Measurements from ENCODE around the gene TUBB2A.
"Not testable (repeated sequence)": the region's sequence is repeated elsewhere in the genome, so short reads cannot be mapped to it uniquely, and the experiment has no call there.

TUBB2A gene

GRCh38 chr6:3157131-3157933, at the start of gene TUBB2A:
TSS of gene TUBB2A (minus strand) at chr6:3157544. CDS start at chr6:3157463, 81 bp downstream.
- DNase-seq (ENCODE audit: low spot score): peak; percentile 100

GRCh38 chr6:3206339-3207015, 49.1 kb upstream of the TUBB2A start:
- DNase-seq (ENCODE audit: low spot score): no peak

- no peak for DNase-seq (ENCODE audit: low spot score)
Measured at GRCh38 chr6:3205913-3206312, 48.6 kb upstream of the TUBB2A start.

- no peak for DNase-seq (ENCODE audit: low spot score)
Measured at GRCh38 chr6:3204921-3205320, 47.6 kb upstream of the TUBB2A start.

- DNase-seq (ENCODE audit: low spot score): no peak
Measured at GRCh38 chr6:3202999-3203696, 45.8 kb upstream of the TUBB2A start.

GRCh38 chr6:3201388-3201787, 44.0 kb upstream of the TUBB2A start:
- DNase-seq (ENCODE audit: low spot score): no peak

GRCh38 chr6:3200682-3201081, 43.3 kb upstream of the TUBB2A start:
- no peak for DNase-seq (ENCODE audit: low spot score)

GRCh38 chr6:3199382-3199781, 42.0 kb upstream of the TUBB2A start:
- DNase-seq (ENCODE audit: low spot score): no peak

GRCh38 chr6:3197734-3198133, 40.4 kb upstream of the TUBB2A start:
- not testable (repeated sequence) for DNase-seq (ENCODE audit: low spot score)

- DNase-seq (ENCODE audit: low spot score): no peak
Measured at GRCh38 chr6:3196770-3197169, 39.4 kb upstream of the TUBB2A start.

GRCh38 chr6:3195695-3196497, 38.6 kb upstream of the TUBB2A start:
- peak; percentile 73 for DNase-seq (ENCODE audit: low spot score)

GRCh38 chr6:3195420-3195694, 38.0 kb upstream of the TUBB2A start:
- DNase-seq (ENCODE audit: low spot score): no peak

- no peak for DNase-seq (ENCODE audit: low spot score)
Measured at GRCh38 chr6:3194535-3195419, 37.4 kb upstream of the TUBB2A start.

- DNase-seq (ENCODE audit: low spot score): no peak
Measured at GRCh38 chr6:3193102-3193849, 35.9 kb upstream of the TUBB2A start.

- no peak for DNase-seq (ENCODE audit: low spot score)
Measured at GRCh38 chr6:3190779-3191178, 33.4 kb upstream of the TUBB2A start.

GRCh38 chr6:3190056-3190455, 32.7 kb upstream of the TUBB2A start:
- DNase-seq (ENCODE audit: low spot score): no peak

GRCh38 chr6:3189192-3189591, 31.8 kb upstream of the TUBB2A start:
- not testable (repeated sequence) for DNase-seq (ENCODE audit: low spot score)

GRCh38 chr6:3188262-3188661, 30.9 kb upstream of the TUBB2A start:
- DNase-seq (ENCODE audit: low spot score): no peak

- DNase-seq (ENCODE audit: low spot score): no peak
Measured at GRCh38 chr6:3186974-3187382, 29.6 kb upstream of the TUBB2A start.

GRCh38 chr6:3183066-3183465, 25.7 kb upstream of the TUBB2A start:
- DNase-seq (ENCODE audit: low spot score): no peak

- DNase-seq (ENCODE audit: low spot score): no peak
Measured at GRCh38 chr6:3181105-3181504, 23.8 kb upstream of the TUBB2A start.

All from D341Med (cell line).